Right lobe of liver (tissue), 4 donors: Measurements from ENCODE around the gene BRD2.

Experiments used
- CTCF ChIP-seq, 4 donors: fragments of 200-600 bp in 3 of 4; fragments of 450-650 bp in 1 of 4; IDR thresholded peaks; one replicate each; pipeline versions ENCODE4 v1.5.1 to v1.8.0; 2016 to 2022; ENCODE audit warnings: antibody characterized with exemption in 4 of 4, mild to moderate bottlenecking in 2 of 4
- POLR2A ChIP-seq: fragments of 450-650 bp; IDR thresholded peaks from one replicate; pipeline ENCODE4 v1.6.1; 2017; ENCODE audit warnings: antibody characterized with exemption, mild to moderate bottlenecking
- donor health status: DM: no; HTN: no; CAD: no.
- donor health status: DM: no; HTN: no; CAD: no.
- donor health status: DM: no; HTN: yes; CAD: no.

- TF ChIP-seq CTCF (IDR thresholded peaks at IDR 0.05) (no peak), POLR2A (no peak)
These were observed 32.7 kb upstream of the BRD2 start for GRCh38 chr6:32935551-32936238.
